HepG2 (cell line): ENCODE measurements around the gene RGS7. TPM values are rescaled to one million over a fixed set of nuclear protein-coding genes. Genes with fewer than 3 reads are reported as not detected.

Experiments used
- ATAC-seq: fragments of 200-7000 bp; cut with Tn5 transposase; 3 replicates; pipeline ENCODE4 v1.9.1; 2020; ENCODE audit warnings: mild to moderate bottlenecking, moderate library complexity
- BruUV-seq: library from RNA; stranded (reverse); fragments of 400-500 nt; replicated peaks from 2 replicates; lab custom pipeline; 2021; lab: Mats Ljungman, UMichigan
- CTCF ChIA-PET: fragments of 300-600 bp; formaldehyde crosslinking; extraction: SDS; loops from one replicate; lab custom pipeline; 2021; ENCODE audit warnings: low total read pairs, inconsistent platforms, low intra/inter-chr PET ratio; lab: Yijun Ruan, JAX
- POLR2A ChIA-PET: fragments of 350-600 bp; sonication (Branson Sonifier 250); formaldehyde crosslinking; loops from one replicate; lab custom pipeline; 2020; ENCODE audit warnings: antibody characterized with exemption, inconsistent platforms; lab: Yijun Ruan, JAX
- DNase-seq: peaks from one replicate; pipeline ENCODE4 v3.0.0-alpha.2; 2015; ENCODE audit warnings: low spot score
- FAIRE-seq: peaks from 3 replicates; lab custom pipeline; 2011; peaks lifted over from hg19 to GRCh38; lab: Jason Lieb, UNC
- H2AFZ ChIP-seq: one replicate; pipeline ENCODE4 v1.6.1; 2011; ENCODE audit warnings: low read length, inconsistent platforms
- H3K27ac ChIP-seq: fragments of 300-600 bp; 3 replicates; pipeline ENCODE4 v1.8.0; 2011; ENCODE audit warnings: mixed run types, mild to moderate bottlenecking, mixed read lengths, low read length, inconsistent platforms; ENCODE audit not compliant: insufficient read depth; ENCODE audit errors: extremely low read length
- H3K27me3 ChIP-seq, 2 experiments: fragments of 200-600 bp in 1 of 2; 2 replicates in 1 of 2; 3 replicates in 1 of 2; pipeline versions ENCODE4 v1.6.0 to v1.8.0; 2011; ENCODE audit warnings: low read length in 2 of 2, mild to moderate bottlenecking in 2 of 2, moderate library complexity in 2 of 2, inconsistent platforms in 1 of 2; ENCODE audit not compliant: insufficient read depth in 2 of 2, control insufficient read depth in 1 of 2
- H3K36me3 ChIP-seq, 2 experiments: fragments of 200-600 bp in 1 of 2; replicated peaks in 1 of 2; 2 replicates in 1 of 2; 3 replicates in 1 of 2; pipeline versions ENCODE4 v1.5.1 to v1.8.0; 2011; ENCODE audit warnings: low read length in 2 of 2, inconsistent platforms in 1 of 2; ENCODE audit not compliant: insufficient read depth in 2 of 2, control insufficient read depth in 1 of 2
- H3K4me1 ChIP-seq: 2 replicates; pipeline ENCODE4 v1.5.1; 2012; ENCODE audit warnings: low read length, inconsistent platforms; ENCODE audit not compliant: insufficient read depth
- H3K4me2 ChIP-seq: 2 replicates; pipeline ENCODE4 v1.6.0; 2011; ENCODE audit warnings: low read depth, low read length, inconsistent platforms
- H3K4me3 ChIP-seq, 3 experiments: fragments of 200-600 bp in 1 of 3; sonication (generic), shearing (Covaris generic) in 1 of 3; replicated peaks in 1 of 3; 2 replicates each; pipeline ENCODE4 v1.5.1; 2011 to 2016; ENCODE audit warnings: low read length in 3 of 3, inconsistent platforms in 2 of 3, low read depth in 2 of 3, mild to moderate bottlenecking in 2 of 3, control low read depth in 1 of 3, mixed read lengths in 1 of 3; ENCODE audit not compliant: insufficient read depth in 1 of 3
- H3K79me2 ChIP-seq: one replicate; pipeline ENCODE4 v1.6.1; 2011; ENCODE audit warnings: low read length, inconsistent platforms; ENCODE audit not compliant: insufficient read depth
- H3K9ac ChIP-seq: 2 replicates; pipeline ENCODE4 v1.6.0; 2011; ENCODE audit warnings: mild to moderate bottlenecking, low read depth, low read length, inconsistent platforms; ENCODE audit not compliant: insufficient read depth
- H3K9me3 ChIP-seq: 2 replicates; pipeline ENCODE4 v1.5.1; 2012; ENCODE audit warnings: mild to moderate bottlenecking, low read length
- H4K20me1 ChIP-seq: 2 replicates; pipeline ENCODE4 v1.6.0; 2011; ENCODE audit warnings: inconsistent platforms, mild to moderate bottlenecking, low read length, moderate library complexity; ENCODE audit not compliant: insufficient read depth
- ATF1 ChIP-seq: IDR thresholded peaks from 2 replicates; pipeline ENCODE4 v1.6.1; 2016; ENCODE audit warnings: mild to moderate bottlenecking, control low read depth
- ATF2 ChIP-seq: sonication (generic); formaldehyde crosslinking; IDR thresholded peaks from 2 replicates; pipeline ENCODE4 v1.4.0; 2020; ENCODE audit warnings: missing genetic modification reagents
- FOXA3 ChIP-seq: IDR thresholded peaks from 2 replicates; pipeline ENCODE4 v1.6.1; 2016; ENCODE audit warnings: missing genetic modification reagents, missing compliant biosample characterization
- KLF12 ChIP-seq: sonication (generic); formaldehyde crosslinking; IDR thresholded peaks from 2 replicates; pipeline ENCODE4 v1.4.0; 2020; ENCODE audit warnings: missing genetic modification reagents, borderline replicate concordance
- MEF2D ChIP-seq: sonication (generic); formaldehyde crosslinking; IDR thresholded peaks from 2 replicates; pipeline ENCODE4 v1.5.1; 2020; ENCODE audit warnings: mild to moderate bottlenecking, missing genetic modification reagents
- PAX8 ChIP-seq: sonication (generic); formaldehyde crosslinking; IDR thresholded peaks from 2 replicates; pipeline ENCODE4 v1.8.0; 2022; ENCODE audit warnings: mild to moderate bottlenecking, missing genetic modification reagents, borderline replicate concordance
- STAG1 ChIP-seq: sonication (generic); formaldehyde crosslinking; IDR thresholded peaks from 2 replicates; pipeline ENCODE4 v1.4.0; 2020; ENCODE audit warnings: missing genetic modification reagents
- ZBTB8A ChIP-seq: sonication (generic); formaldehyde crosslinking; IDR thresholded peaks from 2 replicates; pipeline ENCODE4 v1.4.0; 2020; ENCODE audit warnings: mild to moderate bottlenecking, low read depth, missing genetic modification reagents, borderline replicate concordance
- ZNF101 ChIP-seq: sonication (generic); formaldehyde crosslinking; IDR thresholded peaks from 2 replicates; pipeline ENCODE4 v1.4.0; 2020; ENCODE audit warnings: mild to moderate bottlenecking, low read depth, missing genetic modification reagents, borderline replicate concordance
- ZNF430 ChIP-seq: sonication (generic); formaldehyde crosslinking; IDR thresholded peaks from 2 replicates; pipeline ENCODE4 v1.9.0; 2021; ENCODE audit warnings: mild to moderate bottlenecking, missing genetic modification reagents
- ZNF543 ChIP-seq: sonication (generic); formaldehyde crosslinking; IDR thresholded peaks from 2 replicates; pipeline ENCODE4 v1.4.0; 2020; ENCODE audit warnings: mild to moderate bottlenecking, missing genetic modification reagents
- ZNF564 ChIP-seq: sonication (generic); formaldehyde crosslinking; IDR thresholded peaks from 2 replicates; pipeline ENCODE4 v1.8.1; 2023; ENCODE audit warnings: mild to moderate bottlenecking, missing genetic modification reagents
- ZNF747 ChIP-seq: sonication (generic); formaldehyde crosslinking; IDR thresholded peaks from 2 replicates; pipeline ENCODE4 v1.8.1; 2023; ENCODE audit warnings: missing genetic modification reagents, mild to moderate bottlenecking, borderline replicate concordance
- WGBS: methylation state at CpG from one replicate; pipeline ENCODE4 v1.1.6; 2017; ENCODE audit warnings: low lambda C conversion rate; 5-methylcytosine and 5-hydroxymethylcytosine counted together
- in situ Hi-C: cut with HindIII; loops from 2 replicates; pipeline ENCODE4 v1.10.0; 2017; ENCODE audit warnings: low pct_unique_long_range_greater_than_20kb; ENCODE audit not compliant: extremely low pct_ligation_motif_present
- intact Hi-C: fragments of 100-400 bp; cut with micrococcal nuclease; formaldehyde crosslinking; loops from one replicate; pipeline ENCODE4 v1.10.0; 2022; ENCODE audit not compliant: unreplicated experiment
- polyA plus RNA-seq, 8 experiments: library from polyadenylated mRNA; depleted of rRNA in 3 of 8; stranded (reverse) in 7 of 8; unstranded in 1 of 8; fragments of >200 nt; fragmentation: Illumina TruSeq in 4 of 8; extraction: Trizol in 4 of 8; gene quantifications; 2 replicates each; pipeline versions ENCODE4 v1.2.1 to v1.2.3, GENCODE V29; 2011 to 2016; ENCODE audit warnings: low read depth in 4 of 8, missing spikeins in 1 of 8, mixed read lengths in 1 of 8; ENCODE audit not compliant: insufficient read depth in 1 of 8
- total RNA-seq, 5 experiments: library from RNA; depleted of rRNA; stranded (reverse); fragments of >200 nt; fragmentation: Illumina TruSeq; extraction: Trizol; gene quantifications; 2 replicates each; pipeline ENCODE4 v1.2.3, GENCODE V29; 2016; ENCODE audit warnings: low read depth in 1 of 5
- TF ChIP-seq, protein P1 (sequence below): IDR thresholded peaks from 2 replicates; pipeline ENCODE4 v1.4.0; 2020; ENCODE audit warnings: mild to moderate bottlenecking, missing genetic modification reagents
- TF ChIP-seq, protein P2 (sequence below): sonication (generic); formaldehyde crosslinking; IDR thresholded peaks from 2 replicates; pipeline ENCODE4 v1.4.0; 2020; ENCODE audit warnings: low read depth, mild to moderate bottlenecking, missing genetic modification reagents
- TF ChIP-seq, protein P3 (sequence below): sonication (generic); formaldehyde crosslinking; IDR thresholded peaks from 2 replicates; pipeline ENCODE4 v1.5.0; 2020; ENCODE audit warnings: missing genetic modification reagents, mild to moderate bottlenecking, borderline replicate concordance
- TF ChIP-seq, protein P4 (sequence below): sonication (generic); formaldehyde crosslinking; conservative IDR thresholded peaks from 2 replicates; pipeline ENCODE4 v1.8.0; 2022; ENCODE audit warnings: mild to moderate bottlenecking, moderate library complexity, missing genetic modification reagents

RGS7 gene
- total and polyA plus RNA-seq, 2 of the 13 experiments (the other 11 are each of a cell fraction or from before 2014, with no cell fraction given) = not detected

GRCh38 chr1:240980342-240980741, 376.7 kb downstream of the RGS7 start:
- ATAC-seq = no peak
- no peak overlapping the region for H3K4me2 ChIP-seq
- no peak overlapping the region for H3K27ac ChIP-seq
- DNase-seq = no peak
- BruUV-seq = no TSS peak
- ChIA-PET CTCF (no interaction called here), POLR2A (no interaction called here)
- no peaks in the 10 kb centered on the region for H3K27me3 ChIP-seq
- H2AFZ ChIP-seq = no peak overlapping the region
- intact Hi-C loops = no loop called here
- in situ Hi-C loops = no loop called here
- WGBS = 0% methylated on average over 1 of the region's 1 CpG
- no peak for FAIRE-seq
- H3K9me3 ChIP-seq = no peaks in the 10 kb centered on the region; the same call in 1 of the 2 replicates
- H4K20me1 ChIP-seq = no peaks in the 10 kb centered on the region
- no peaks in the 10 kb centered on the region for H3K79me2 ChIP-seq
- H3K9ac ChIP-seq = no peak overlapping the region
- H3K4me3 ChIP-seq = no peak overlapping the region
- no peaks in the 10 kb centered on the region for H3K36me3 ChIP-seq
- H3K4me1 ChIP-seq = no peaks in the 10 kb centered on the region
- TF ChIP-seq FOXA3 (CRISPR knock-in tag) = no peak
- TF ChIP-seq, protein P1, sequence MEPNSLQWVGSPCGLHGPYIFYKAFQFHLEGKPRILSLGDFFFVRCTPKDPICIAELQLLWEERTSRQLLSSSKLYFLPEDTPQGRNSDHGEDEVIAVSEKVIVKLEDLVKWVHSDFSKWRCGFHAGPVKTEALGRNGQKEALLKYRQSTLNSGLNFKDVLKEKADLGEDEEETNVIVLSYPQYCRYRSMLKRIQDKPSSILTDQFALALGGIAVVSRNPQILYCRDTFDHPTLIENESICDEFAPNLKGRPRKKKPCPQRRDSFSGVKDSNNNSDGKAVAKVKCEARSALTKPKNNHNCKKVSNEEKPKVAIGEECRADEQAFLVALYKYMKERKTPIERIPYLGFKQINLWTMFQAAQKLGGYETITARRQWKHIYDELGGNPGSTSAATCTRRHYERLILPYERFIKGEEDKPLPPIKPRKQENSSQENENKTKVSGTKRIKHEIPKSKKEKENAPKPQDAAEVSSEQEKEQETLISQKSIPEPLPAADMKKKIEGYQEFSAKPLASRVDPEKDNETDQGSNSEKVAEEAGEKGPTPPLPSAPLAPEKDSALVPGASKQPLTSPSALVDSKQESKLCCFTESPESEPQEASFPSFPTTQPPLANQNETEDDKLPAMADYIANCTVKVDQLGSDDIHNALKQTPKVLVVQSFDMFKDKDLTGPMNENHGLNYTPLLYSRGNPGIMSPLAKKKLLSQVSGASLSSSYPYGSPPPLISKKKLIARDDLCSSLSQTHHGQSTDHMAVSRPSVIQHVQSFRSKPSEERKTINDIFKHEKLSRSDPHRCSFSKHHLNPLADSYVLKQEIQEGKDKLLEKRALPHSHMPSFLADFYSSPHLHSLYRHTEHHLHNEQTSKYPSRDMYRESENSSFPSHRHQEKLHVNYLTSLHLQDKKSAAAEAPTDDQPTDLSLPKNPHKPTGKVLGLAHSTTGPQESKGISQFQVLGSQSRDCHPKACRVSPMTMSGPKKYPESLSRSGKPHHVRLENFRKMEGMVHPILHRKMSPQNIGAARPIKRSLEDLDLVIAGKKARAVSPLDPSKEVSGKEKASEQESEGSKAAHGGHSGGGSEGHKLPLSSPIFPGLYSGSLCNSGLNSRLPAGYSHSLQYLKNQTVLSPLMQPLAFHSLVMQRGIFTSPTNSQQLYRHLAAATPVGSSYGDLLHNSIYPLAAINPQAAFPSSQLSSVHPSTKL (CRISPR knock-in tag) = no peak
- TF ChIP-seq ZNF543 (CRISPR knock-in tag) = no peak
- TF ChIP-seq, protein P2, sequence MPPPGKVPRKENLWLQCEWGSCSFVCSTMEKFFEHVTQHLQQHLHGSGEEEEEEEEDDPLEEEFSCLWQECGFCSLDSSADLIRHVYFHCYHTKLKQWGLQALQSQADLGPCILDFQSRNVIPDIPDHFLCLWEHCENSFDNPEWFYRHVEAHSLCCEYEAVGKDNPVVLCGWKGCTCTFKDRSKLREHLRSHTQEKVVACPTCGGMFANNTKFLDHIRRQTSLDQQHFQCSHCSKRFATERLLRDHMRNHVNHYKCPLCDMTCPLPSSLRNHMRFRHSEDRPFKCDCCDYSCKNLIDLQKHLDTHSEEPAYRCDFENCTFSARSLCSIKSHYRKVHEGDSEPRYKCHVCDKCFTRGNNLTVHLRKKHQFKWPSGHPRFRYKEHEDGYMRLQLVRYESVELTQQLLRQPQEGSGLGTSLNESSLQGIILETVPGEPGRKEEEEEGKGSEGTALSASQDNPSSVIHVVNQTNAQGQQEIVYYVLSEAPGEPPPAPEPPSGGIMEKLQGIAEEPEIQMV = no peak
- TF ChIP-seq ZBTB8A (CRISPR knock-in tag) = no peak
- no peak for TF ChIP-seq ATF1 (CRISPR knock-in tag)
- TF ChIP-seq ZNF747 (CRISPR knock-in tag) = no peak
- no peak for TF ChIP-seq ZNF430 (CRISPR knock-in tag)
- no peak for TF ChIP-seq KLF12
- no peak for TF ChIP-seq PAX8 (CRISPR knock-in tag)
- TF ChIP-seq MEF2D (CRISPR knock-in tag) = no peak
- no peak for TF ChIP-seq ZNF564 (CRISPR knock-in tag)
- TF ChIP-seq, protein P3, sequence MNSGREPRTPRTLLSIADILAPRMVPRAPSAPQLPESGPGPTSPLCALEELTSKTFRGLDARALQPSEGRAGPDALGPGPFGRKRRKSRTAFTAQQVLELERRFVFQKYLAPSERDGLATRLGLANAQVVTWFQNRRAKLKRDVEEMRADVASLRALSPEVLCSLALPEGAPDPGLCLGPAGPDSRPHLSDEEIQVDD = no peak
- no peak for TF ChIP-seq STAG1 (CRISPR knock-in tag)
- no peak for TF ChIP-seq ATF2 (CRISPR knock-in tag)
- TF ChIP-seq, protein P4, sequence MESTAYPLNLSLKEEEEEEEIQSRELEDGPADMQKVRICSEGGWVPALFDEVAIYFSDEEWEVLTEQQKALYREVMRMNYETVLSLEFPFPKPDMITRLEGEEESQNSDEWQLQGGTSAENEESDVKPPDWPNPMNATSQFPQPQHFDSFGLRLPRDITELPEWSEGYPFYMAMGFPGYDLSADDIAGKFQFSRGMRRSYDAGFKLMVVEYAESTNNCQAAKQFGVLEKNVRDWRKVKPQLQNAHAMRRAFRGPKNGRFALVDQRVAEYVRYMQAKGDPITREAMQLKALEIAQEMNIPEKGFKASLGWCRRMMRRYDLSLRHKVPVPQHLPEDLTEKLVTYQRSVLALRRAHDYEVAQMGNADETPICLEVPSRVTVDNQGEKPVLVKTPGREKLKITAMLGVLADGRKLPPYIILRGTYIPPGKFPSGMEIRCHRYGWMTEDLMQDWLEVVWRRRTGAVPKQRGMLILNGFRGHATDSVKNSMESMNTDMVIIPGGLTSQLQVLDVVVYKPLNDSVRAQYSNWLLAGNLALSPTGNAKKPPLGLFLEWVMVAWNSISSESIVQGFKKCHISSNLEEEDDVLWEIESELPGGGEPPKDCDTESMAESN (CRISPR knock-in tag) = no peak
- TF ChIP-seq ZNF101 = no peak
